Midbrain (tissue), 1 donor: Measurements from ENCODE around the gene SGSH.
"Not testable (repeated sequence)": the region's sequence is repeated elsewhere in the genome, so short reads cannot be mapped to it uniquely, and the experiment has no call there.

Experiments used
- DNase-seq: peaks from one replicate; lab custom pipeline; 2025; lab: John Stamatoyannopoulos, UW

SGSH gene

DNA sequence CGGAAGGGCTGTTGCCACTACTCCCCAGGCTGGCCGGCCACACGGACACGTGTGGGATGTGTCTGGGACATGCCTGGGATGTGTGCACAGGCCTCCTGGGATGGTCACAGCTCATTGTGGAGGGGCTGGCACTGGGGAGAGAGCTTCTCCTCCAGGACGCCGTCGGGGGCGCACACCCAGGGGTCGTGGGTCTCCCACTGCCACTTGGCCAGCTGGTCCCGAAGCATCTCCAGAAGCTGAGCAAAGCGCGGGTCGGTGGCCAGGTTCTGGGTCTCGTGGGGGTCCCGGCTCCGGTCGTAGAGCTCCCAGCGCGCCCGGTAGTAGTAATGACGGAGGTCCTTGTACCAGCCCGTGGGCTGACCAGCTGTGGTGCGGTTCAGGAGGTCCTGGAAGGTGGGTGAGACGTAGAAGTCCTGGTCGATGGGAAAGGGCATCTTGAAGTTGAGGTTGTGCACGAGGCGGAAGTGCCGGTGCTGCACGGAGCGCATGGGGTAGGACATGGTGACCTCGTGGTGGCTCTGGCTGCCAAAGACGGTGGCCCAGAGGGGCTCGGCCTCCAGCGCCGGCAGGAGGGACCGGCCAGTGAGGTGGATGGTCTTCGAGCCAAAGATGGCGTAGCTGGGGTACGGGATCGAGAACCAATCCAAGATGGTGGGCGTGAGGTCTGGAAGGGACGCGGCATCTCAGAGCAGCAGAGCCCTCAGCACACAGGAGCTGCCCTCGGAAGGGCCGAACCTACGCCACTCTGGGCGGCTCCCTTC, 9.6 kb downstream of the SGSH start:
- DNase-seq, result no peak

DNA sequence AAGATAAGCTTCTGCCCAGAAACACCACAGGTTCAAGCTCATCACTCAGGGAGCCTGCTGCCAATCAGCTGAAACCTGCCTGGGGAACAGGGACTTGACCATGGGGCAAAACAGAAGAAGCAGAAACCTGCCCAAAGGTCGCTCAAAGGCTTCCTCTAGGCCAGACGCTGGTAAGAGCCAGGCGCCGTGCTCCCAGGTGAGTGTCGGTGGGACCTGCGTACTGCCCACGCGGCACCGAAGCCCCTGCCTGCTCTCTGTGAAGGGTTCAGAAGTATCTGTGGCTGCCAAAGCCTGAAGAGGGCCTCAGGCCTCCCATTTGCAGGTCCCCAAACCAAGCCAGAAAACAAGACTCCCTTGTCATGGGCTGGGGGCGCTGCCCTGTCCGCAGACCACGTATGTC, 10.4 kb downstream of the SGSH start:
- DNase-seq, result no peak

DNA sequence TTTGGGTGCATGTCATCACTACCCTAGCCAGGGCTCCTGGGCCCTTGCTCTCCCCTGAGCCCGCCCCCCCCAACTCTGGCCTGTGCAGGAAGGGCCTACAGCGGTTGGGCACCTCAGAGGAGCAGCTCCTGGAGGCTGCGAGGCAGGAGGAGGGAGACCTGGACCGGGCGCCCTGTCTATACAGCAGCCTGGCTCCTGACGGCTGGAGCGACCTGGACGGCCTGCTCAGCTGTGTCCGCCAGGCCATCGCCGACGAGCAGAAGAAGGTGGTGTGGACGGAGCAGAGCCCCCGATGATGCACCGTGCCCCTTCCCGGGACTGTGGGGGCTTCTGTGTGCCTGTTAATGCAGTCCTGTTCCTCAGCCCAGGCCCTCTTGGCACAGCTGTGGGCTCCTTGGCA, 12.1 kb downstream of the SGSH start:
- no peak for DNase-seq

DNA sequence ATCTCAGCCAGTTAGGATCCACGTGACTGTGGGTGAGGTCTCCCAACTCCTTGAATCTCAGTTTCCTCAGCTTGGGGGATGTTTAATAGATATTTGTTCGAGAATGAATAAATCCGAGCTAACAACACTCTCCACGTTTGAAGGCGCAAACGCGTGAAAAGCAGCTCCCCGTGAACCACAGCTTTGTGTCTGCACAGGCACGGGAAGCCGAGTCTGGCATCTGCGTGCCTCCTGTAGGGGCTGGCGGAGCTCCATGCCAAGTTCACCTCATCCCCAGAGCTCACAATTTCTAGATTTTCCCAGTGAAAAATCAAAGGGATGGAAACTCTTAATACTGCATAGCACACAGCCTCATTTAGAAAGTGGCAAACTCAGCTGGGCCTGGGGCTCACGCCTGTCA, 14.3 kb downstream of the SGSH start:
- no peak for DNase-seq

DNA sequence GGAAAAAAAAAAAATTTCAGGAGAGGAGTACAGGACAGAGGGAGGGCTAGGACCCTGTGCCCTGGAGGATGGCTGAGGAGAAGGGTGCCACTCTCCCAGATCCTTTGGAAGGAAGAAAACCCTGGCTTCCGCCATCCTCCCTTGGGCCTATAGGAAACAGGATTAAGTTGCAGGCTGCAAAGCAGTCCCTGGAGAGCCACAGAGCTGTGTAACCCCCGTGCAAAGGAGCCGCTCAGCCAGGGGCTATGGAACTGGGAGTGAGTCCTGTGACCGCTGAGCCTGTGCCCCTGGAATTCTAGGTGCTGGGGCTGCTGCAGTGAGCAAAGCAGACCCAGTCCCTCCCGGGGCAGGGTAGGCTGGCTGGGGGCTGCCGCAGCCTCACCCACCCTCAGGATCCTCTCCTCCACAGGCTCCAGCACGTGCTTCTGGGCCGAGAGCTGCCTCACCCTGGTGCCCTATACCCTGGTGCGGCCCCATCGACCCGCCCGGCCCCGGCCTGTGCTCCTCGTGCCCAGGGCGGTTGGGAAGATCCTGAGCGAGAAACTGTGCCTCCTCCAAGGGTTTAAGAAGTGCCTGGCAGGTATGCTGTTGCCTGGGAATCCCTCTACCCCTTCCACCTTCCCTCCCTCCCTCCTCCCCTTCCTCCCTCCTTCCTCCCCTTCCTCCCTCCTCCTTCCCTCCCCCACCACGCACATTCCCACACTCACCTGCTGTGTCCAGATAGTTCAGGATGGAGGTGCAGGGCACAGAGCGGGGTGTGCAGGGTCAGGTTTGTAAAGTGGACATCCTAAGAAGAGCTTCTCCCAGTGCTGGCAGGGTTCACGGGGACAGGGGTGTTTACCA, 15.3 kb downstream of the SGSH start:
- no peak for DNase-seq

DNA sequence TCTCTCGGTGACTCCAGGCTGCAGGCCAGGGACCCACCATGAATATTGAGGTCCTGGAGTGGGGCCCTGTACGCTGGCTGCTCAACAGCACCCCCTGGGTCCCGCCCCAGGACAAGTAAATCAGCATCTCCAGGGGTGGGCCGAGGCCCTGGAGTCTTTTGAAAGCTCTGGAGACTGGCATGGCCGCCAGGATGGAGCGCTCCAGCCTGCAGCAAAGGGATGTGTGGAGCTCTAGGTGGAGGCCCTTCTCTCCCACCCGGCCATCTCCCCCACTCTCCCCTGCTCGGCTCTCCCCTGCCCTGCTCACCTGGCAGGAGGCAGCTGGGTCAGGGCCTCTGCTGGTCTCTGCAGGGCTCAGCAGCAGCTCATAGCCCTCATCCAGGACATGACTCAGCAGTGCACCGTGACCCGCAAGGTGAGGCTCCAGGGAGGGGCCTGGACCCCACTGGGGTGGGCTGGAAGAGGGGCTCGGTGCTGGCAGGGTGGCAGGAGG, 16.6 kb downstream of the SGSH start:
- DNase-seq, result no peak

DNA sequence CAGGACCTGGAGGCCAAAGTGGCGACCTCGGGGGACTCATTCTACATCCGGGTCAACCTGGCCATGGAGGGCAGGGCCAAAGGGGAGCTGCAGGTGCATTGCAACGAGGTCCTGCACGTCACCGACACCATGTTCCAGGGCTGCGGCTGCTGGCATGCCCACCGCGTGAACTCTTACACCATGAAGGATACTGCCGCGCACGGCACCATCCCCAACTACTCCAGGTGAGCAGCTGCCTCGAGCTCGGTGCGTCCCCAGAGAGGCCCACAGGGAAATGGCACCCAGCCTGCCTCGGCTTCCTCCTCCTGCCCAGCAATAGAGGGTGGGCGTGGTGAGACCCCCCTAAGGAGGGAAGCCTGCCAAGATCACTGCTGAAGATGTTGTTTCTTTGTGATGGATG, 17.9 kb downstream of the SGSH start:
- no peak for DNase-seq

DNA sequence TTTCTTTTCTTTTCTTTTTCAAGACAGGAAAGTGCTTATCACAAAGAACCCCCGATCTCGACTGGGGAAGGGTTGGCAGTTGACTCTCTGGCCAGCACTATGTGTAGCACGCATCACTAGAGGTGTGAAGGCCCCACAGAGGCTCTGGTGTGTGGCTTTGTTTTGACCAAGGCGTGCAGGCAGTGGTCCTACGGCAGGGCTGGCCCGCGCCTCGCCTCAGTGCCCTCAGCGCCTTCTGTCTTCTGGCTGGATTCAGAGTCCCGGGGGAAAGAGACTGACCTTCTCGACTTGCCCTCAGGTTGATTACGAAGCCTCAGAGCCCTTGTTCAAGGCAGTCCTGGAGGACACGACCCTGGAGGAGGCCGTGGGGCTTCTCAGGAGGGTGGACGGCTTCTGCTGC, 18.7 kb downstream of the SGSH start:
- no peak for DNase-seq

DNA sequence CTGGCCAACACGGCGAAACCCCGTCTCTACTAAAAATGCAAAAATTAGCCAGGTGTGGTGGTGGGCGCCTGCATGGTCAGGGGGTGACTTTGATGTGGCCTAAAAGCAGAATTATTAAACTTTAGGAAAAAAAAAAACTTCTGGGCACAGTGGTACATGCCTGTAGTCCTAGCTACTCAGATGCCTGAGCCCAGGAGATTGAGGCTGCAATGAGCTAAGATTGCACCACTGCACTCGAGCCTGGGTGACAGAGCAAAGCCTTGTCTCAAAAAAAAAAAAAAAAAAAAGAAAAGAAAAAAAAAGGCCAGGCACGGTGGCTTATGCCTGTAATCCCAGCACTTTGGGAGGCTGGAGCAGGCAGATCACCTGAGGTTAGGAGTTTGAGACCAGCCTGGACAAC, 20.8 kb downstream of the SGSH start:
- DNase-seq, result not testable (repeated sequence)

DNA sequence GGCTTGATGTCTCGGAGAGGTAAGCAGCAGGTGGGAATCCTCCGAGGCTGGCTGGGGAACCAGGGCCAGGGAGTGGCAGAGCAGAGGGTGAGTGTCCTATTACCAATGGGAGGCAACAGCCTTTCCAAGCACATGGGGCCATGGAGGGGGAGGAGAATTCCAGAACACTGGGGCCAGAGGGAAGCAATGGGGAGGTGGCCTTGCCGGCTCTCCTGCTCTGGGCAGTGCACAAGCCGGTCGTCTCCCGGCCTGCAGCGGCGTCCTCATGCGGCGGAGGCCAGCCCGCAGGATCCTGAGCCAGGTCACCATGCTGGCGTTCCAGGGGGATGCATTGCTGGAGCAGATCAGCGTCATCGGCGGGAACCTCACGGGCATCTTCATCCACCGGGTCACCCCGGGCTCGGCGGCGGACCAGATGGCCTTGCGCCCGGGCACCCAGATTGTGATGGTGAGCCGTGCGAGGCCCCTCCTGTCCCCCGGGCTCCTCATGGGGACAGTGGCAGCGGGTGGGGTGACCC, 21.9 kb downstream of the SGSH start:
- DNase-seq, result no peak

DNA sequence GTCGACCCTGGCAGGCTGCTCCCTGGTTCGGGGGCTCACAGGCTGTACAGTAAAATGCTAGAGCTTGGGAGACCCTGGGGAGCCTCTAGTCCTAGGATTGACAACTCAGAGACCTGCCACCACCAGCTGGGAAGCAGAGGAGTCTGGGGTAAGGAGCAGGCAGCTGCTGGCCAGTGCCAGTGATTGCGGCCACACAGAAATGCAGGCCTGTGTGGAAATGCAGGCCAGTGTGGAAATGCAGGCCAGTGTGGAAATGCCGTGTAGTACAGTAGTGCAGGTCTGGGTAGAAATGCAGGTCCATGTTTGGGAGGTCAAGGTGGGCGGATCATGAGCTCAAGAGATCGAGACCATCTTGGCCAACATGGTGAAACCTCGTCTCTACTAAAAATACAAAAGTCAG, 23.5 kb downstream of the SGSH start:
- no peak for DNase-seq

DNA sequence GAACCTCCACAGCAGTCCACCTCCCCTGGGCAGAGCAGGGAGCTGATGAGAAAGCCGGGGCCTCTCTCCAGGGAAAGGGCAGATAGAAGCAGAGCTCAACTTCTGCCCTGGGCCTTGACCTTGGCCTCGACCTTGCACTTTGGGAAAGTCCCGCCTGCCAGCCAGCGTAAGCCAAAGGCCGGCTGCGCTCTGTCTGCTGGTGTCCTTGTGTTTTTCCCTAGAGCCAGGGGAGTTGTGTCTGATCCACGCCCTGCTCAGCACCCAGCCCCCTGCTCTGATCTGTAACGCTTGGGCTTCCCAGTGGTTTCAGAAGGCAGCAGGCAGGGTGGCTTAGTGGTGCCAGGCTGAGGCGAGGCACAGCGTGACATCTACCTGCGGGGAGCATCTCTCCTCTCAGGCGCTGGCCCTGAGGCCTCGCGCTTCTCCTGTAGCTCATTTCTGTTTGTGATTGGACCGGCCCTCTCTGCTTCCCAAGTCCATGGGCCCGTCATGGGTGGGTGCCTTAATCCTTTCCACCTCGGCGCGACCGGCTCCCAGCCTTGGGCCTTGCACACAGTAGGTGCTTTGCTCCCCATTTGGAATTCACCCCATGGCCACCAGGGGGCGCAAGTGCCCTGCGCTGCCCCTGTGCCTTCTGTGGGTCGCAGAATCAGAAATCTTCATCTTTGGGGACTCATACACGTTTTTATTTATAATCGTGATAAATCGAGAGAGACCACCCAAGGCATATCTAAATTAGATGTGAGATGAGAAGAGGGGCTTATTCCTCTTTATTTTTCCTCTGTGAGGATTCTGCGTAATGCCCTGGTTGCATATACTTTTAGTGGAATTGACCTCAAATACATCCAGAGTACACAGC, 24.2 kb downstream of the SGSH start:
- DNase-seq, result no peak

DNA sequence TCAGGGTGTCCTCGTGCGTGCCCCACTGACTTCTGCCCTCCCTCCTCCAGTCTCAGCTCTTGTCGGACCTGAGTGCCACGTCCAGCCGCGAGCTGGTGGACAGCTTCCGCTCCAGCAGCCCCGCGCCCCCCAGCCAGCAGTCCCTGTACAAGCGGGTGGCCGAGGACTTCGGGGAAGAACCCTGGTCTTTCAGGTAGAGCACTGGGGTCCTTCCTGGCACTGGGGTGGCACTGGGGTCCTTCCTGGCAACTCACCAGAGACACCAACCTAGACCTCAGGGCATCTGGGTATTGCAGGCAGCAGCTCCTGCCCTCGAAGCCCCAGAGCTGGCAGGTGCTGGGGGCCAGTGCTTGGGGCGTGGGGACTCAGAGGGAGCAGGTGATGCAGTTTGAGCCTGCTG, 25.0 kb downstream of the SGSH start:
- no peak for DNase-seq

DNA sequence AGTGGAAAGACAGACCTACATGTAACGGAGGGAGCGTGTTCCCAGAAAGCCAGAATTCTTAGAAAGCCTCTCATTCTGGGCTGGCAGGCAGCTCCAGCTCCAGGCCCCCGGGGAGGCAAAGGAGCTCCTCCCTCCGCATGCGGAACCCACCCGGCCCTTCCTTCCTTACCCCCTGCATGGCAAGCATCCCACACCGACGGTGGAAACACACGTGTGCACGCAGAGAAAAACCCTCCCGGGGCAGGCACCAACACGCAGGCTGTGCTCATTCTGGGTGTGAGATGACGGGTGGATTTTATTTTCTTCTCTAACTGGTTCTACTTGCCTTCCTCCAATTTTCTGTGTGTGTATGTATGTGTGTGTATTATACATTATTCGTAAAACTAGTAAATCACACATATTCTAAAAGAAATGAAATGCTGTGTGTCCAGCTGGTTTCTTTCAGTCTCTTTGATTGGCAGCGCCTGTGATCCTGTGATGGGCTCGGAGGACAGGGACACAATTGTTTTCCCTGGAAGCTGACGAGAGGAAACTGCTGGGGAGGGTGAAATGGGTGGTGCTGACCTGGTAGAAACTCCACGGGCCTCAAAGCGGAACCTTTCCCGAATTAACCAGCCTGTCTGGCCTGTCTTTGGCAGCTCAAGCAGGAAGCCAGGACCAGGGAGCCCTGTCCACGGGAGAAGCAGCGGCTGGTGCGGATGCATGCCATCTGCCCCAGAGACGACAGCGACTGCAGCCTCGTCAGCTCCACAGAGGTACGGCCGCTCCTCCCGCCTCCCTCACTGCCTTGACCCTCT, 28.1 kb downstream of the SGSH start:
- DNase-seq, result peak; percentile 28

DNA sequence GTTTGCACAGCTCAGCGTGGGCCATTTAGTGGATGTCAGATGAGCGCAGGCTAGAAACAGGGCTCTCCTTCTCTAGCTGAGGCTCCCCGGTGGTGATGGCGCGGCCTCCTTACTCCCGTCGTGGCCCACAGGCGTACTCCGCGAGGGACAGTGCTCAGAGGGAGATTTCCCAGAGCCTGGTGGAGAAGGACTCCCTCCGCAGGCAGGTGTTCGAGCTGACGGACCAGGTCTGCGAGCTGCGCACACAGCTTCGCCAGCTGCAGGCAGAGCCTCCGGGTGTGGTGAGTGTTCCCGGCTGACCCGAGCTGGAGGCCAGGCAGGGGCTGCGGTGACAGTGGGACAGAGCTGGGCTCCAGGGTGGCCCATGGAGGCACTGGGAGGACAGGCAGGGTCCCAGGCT, 28.9 kb downstream of the SGSH start:
- DNase-seq, result no peak

DNA sequence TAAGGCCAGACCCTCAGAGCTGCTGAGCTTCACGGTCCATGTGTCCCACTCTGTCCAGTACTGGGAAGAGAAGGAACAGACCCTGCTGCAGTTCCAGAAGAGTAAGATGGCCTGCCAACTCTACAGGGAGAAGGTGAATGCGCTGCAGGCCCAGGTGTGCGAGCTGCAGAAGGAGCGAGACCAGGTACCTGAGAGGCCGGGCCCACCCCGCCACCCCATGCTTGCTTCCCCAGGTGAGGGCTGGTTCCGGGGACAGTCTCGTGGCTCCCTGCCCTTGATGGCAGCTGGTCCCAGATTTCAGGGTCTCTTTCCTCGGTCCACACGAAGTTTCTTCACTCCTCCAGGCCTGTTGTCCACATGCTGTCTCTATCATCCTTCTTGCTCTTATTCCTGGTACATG, 29.4 kb downstream of the SGSH start:
- DNase-seq, result no peak

DNA sequence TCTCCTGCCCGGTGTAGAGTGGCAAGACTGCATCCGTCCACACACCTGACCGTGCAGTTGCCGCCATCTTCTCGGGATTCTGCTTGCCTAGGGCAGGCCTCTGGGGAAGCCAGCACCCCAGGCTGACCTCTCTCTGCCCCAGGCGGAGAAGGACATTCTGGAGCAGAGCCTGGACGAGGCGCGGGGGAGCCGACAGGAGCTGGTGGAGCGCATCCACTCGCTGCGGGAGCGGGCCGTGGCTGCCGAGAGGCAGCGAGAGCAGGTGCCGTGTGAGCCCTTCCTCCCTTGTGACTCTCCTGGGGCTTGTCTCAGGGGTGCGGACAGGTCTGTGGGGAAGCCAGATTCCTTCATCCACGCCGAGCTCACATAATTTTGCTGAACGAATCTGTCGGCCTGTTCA, 30.5 kb downstream of the SGSH start:
- DNase-seq, result no peak

DNA sequence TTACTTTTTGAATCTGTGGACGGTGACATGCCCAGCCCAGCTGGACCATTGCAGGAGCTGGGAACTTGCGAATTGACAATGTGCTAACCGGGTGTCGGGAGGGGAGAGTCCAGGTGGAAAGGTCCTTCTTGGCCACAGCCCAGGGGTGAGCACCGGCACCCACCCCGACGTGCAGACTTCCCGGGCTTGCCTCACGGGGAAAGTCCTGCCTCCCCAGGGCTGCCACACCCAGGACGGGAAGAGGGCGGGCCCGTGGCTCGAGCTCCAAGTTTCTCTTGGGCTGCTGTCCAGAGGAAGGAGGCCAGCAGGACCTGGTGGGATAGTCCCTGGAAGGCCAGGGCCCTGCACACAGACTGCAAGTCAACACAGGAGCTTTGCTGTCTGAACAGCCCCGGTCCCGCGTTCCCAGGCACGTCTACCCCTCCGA, 32.6 kb downstream of the SGSH start:
- DNase-seq, result no peak

DNA sequence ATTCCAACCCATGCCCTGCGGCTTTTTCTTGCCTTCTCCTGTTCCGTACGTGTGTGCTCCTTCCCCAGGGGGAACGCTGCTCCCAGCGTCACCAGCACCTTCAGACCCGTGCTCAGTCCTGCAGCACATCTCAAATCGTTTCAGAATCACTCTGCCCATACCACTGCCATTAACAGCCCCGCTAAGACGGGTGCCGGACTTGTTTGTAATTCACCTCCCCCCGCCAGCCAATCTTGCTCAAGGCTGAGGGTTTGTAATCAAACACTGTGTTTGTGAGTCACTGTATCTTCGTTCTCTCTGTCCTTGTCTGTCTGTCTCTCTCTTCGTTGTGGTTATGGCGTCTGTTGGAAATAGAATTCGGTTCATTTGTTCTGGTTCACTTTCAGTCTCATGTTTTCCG, 33.0 kb downstream of the SGSH start:
- DNase-seq, result no peak

DNA sequence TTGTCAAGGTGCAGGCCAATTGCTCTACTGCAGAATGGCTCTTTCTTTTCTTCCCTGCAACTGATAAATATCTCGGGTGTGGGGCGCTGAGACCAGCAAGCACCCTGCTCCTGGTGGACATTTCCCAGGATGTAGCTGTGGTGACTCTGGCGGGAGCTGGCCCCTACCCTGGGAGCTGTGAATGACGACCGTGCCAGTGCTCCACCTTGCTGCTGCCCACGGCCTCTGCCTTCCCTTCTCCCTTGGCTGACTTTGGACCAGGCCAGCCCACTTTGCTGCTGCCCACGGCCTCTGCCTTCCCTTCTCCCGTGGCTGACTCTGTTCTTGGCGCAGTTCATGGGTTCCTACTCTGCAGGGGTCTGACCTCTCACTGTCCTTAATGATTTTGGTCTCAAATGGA, 34.2 kb downstream of the SGSH start:
- no peak for DNase-seq

DNA sequence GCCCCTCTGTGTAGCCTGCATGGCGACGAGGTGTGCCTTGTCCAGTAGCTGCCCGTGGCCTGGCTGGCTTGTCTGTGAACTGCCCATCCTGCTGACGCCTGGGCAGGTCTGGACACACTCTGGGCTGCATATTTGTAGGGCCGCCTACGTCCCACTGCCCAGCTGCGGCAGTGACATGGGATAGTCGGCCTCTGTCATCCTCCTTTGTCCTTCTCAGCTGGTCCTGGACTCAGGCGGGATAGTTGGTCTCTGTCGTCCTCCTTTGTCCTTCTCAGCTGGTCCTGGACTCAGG, 35.8 kb downstream of the SGSH start:
- no peak for DNase-seq
